ENCODE data around the gene CCT3.
"Not testable (repeated sequence)": the region's sequence is repeated elsewhere in the genome, so short reads cannot be mapped to it uniquely, and the experiment has no call there.

CCT3 gene

DNA sequence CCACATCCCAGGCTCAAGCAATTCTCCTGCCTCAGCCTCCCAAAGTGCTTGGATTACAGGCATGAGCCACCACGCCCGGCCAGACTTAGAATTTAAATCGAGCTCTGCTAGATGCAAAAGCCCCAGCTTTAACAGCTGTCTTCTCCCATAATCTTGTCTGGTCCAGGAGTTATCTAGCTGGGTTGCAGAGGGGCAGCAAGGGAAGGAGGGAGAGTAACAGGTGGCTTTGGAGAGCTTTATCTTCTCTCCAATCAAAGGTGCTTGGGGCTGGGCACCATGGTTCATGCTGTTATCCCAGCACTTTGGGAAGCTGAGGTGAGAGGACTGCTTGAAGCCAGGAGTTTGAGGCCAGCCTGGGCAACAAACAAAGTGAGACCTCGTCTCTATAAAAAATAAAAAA is 34.8 kb upstream of the CCT3 start:
- Mint-ChIP-seq H3K9me3 (no peaks in the 10 kb centered on the region), H3K4me1 (peaks cover 8% of the 10 kb centered on the region), H3K4me3 (no peak overlapping the region), H3K27ac (no peak overlapping the region), H3K27me3 (peaks cover 73% of the 10 kb centered on the region)
- no peak for ATAC-seq
- DNase-seq = no peak

GRCh38 chr1:156372265-156372586 is 34.1 kb upstream of the CCT3 start:
- ATAC-seq (no peak), DNase-seq (no peak)
- no peak overlapping the region for H3K27ac Mint-ChIP-seq
- H3K4me3 Mint-ChIP-seq = no peak overlapping the region
- H3K4me1 Mint-ChIP-seq = peaks cover 8% of the 10 kb centered on the region
- no peaks in the 10 kb centered on the region for H3K9me3 Mint-ChIP-seq
- peaks cover 73% of the 10 kb centered on the region for H3K27me3 Mint-ChIP-seq

DNA sequence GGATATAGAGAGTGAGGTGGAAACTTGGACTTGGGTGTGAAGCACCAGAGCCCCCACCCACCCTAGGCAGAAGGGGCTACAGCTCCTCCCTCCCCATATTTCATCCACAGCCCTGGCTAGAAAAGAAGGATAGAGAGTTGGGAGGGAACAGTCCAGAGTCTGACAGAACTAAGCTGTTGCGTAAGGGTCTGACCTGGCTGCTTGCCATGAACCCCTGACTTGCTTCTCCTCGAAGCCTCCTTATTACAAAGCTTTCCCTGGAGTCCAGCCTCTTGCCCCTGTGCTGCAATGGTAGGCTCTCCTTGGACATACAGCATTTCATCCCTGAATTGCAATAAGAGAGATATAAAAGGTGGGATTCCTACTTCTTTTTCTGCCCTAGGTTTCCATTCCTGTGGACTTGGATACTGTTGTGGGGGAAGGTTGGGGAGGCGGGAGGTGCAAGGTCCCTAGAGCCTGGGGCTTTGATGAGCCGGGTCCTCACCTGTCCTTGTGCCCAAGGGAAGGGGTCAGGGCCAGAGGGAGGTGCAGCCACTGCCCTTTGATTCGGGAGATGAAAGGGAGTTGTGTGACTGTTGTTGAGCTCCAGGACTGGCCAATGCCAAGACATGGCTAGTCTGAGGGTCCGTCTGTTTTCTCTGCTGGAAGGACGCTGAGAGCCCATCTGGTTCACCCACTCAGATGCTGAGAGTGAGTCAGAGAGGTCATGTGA is 33.6 kb upstream of the CCT3 start:
- H3K4me1 Mint-ChIP-seq = peaks cover 8% of the 10 kb centered on the region

DNA sequence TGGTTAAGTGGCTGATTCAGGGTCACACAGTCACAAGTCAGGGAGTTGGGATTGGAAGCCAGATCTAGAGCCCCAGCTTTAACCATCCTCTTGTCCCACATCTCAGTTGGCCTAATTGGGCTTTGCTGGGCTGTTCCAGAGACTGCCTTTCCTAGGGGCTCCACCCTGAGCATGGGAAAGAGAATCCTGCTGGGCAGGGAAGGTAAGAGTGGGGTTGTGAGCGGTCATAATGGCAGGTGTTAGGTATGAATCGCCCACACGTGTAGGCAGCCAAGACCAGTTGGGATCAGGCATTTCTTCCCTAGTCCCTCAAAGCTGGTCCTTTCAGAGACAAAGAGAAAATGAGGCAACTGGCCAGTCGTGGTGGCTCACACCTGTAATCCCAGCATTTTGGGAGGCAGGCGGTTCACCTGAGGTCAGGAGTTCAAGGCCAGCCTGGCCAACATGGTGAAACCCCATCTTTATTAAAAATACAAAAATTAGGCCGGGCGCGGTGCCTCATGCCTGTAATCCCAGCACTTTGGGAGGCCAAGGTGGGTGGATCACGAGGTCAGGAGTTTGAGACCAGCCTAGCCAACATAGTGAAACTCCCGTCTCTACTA is 31.7 kb upstream of the CCT3 start:
- not testable (repeated sequence) for ATAC-seq, DNase-seq, H3K9me3 Mint-ChIP-seq, H3K27ac Mint-ChIP-seq, H3K4me1 Mint-ChIP-seq
- peaks cover 90% of the 10 kb centered on the region for H3K27me3 Mint-ChIP-seq
- H3K4me3 Mint-ChIP-seq = peak overlapping the region in 1 of 2 donors; percentile 72

More for the DNA sequence above, 33.6 kb upstream of the CCT3 start:
- no peak overlapping the region for H3K4me3 Mint-ChIP-seq
- no peaks in the 10 kb centered on the region for H3K9me3 Mint-ChIP-seq
- peaks cover 77% of the 10 kb centered on the region for H3K27me3 Mint-ChIP-seq
- peak; percentile 42 for ATAC-seq
- no peak overlapping the region for H3K27ac Mint-ChIP-seq
- DNase-seq = no peak

GRCh38 chr1:156368889-156369684 is 31.0 kb upstream of the CCT3 start, which contains the start of gene RHBG:
Gene RHBG (plus strand): TSS chr1:156369211. CDS start chr1:156369250, 39 bp downstream.
- Mint-ChIP-seq H3K27ac (no peak within 1 kb of the TSS), H3K4me1 (peaks cover 8% of the 10 kb centered on the region), H3K27me3 (peaks cover 90% of the 10 kb centered on the region), H3K4me3 (peak within 1 kb of the TSS; percentile 63 to 72), H3K9me3 (no peaks in the 10 kb centered on the region)
- DNase-seq = no peak
- peak; percentile 50 for ATAC-seq

- H3K4me3 Mint-ChIP-seq = no peak overlapping the region
- no peaks in the 10 kb centered on the region for H3K9me3 Mint-ChIP-seq
- H3K27me3 Mint-ChIP-seq = peaks cover 82% of the 10 kb centered on the region
- DNase-seq (no peak), ATAC-seq (no peak)
- H3K4me1 Mint-ChIP-seq = peaks cover 8% of the 10 kb centered on the region
- no peak overlapping the region for H3K27ac Mint-ChIP-seq
Measured at GRCh38 chr1:156368157-156368658, 30.1 kb upstream of the CCT3 start.

DNA sequence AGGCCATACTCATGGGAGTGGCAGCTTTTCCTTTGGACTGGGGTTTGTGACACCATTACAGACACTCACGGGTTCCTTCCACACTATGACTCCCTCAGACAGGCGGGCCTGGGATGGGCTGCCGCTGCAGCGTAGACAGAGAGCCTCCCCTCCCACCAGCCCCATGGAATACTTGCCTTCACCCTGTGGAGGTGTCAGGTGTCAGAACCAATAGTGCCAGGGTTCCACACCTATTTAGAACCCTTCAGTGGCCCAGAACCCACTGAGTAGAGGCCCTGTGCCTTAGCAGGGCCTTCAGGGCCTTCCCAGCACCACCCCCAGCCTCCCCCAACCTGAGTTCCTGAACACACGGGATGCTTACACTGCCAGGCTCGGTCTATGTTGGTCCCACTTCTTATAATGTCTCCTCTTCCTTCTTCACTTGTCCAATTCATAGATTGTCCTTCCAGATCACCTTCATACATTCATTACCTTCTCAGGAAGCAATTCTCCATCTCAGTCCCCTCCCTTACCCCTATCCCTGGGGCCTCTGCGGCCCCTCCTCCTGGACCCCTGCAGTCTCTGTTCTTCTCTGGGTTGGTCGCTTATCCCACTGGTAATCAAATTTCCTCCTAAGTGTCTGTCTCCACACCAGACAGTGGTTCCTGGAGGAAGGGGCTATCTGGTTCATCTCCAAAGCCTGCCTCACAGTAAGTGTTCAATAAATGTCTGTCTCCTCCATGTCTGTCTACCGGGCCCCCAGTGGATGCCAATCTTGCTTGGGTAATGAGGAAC is 29.5 kb upstream of the CCT3 start:
- DNase-seq (no peak), ATAC-seq (no peak)
- H3K27me3 Mint-ChIP-seq = peaks cover 76% of the 10 kb centered on the region
- peak overlapping the region in 1 of 2 donors; percentile 60 for H3K27ac Mint-ChIP-seq
- peaks cover 8% of the 10 kb centered on the region for H3K4me1 Mint-ChIP-seq
- H3K9me3 Mint-ChIP-seq = no peaks in the 10 kb centered on the region
- no peak overlapping the region for H3K4me3 Mint-ChIP-seq

- no peaks in the 10 kb centered on the region for H3K9me3 Mint-ChIP-seq
- peaks cover 8% of the 10 kb centered on the region for H3K4me1 Mint-ChIP-seq
- no peak overlapping the region for H3K4me3 Mint-ChIP-seq
- ATAC-seq (no peak), DNase-seq (no peak)
- peaks cover 66% of the 10 kb centered on the region for H3K27me3 Mint-ChIP-seq
- no peak overlapping the region for H3K27ac Mint-ChIP-seq
Measured at GRCh38 chr1:156366378-156367166, 28.5 kb upstream of the CCT3 start.

DNA sequence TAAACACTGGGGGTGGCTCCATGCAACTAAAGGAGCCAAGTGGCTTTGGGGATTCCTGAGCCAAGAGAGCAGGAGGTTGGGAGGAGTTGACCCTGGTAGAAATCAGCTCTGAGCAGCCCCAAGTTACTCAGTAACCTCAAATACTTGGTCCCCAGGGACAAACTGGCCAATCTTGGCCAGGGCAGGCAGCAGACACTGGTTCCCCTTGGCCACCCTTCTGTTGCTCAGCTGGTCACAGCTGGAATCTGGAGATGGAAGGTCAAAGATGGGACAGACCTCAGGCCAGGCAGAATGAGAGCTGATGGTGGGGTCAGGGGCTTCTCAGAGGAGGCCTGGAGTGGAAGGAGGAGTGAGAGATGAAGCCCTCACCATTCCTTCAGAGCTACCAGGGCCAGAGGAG is 27.7 kb upstream of the CCT3 start:
- H3K27ac Mint-ChIP-seq = no peak overlapping the region
- H3K27me3 Mint-ChIP-seq = peaks cover 64% of the 10 kb centered on the region
- DNase-seq (no peak), ATAC-seq (no peak)
- H3K4me1 Mint-ChIP-seq = peaks cover 8% of the 10 kb centered on the region
- no peak overlapping the region for H3K4me3 Mint-ChIP-seq
- no peaks in the 10 kb centered on the region for H3K9me3 Mint-ChIP-seq

DNA sequence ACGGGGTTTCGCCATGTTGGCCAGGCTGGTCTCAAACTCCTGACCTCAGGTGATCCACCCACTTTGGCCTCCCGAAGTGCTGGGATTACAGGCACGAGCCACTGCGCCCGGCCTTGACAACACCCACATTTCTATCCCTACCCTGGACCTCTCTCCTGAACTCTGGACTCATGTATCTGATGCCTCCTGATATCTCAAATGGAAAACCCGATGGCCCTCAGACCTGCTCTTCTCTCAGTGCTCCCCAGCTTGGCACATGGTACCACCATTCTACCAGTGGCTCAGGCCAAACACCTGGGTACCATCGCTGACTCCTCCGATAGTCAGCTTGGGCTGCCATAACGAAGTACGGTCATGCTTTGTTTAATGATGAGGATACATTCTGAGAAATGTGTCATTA is 22.4 kb upstream of the CCT3 start:
- ATAC-seq (no peak), DNase-seq (no peak)
- H3K4me3 Mint-ChIP-seq = no peak overlapping the region
- H3K4me1 Mint-ChIP-seq = peaks cover 14% of the 10 kb centered on the region
- peaks cover 55% of the 10 kb centered on the region for H3K27me3 Mint-ChIP-seq
- H3K9me3 Mint-ChIP-seq = no peaks in the 10 kb centered on the region
- H3K27ac Mint-ChIP-seq = no peak overlapping the region

DNA sequence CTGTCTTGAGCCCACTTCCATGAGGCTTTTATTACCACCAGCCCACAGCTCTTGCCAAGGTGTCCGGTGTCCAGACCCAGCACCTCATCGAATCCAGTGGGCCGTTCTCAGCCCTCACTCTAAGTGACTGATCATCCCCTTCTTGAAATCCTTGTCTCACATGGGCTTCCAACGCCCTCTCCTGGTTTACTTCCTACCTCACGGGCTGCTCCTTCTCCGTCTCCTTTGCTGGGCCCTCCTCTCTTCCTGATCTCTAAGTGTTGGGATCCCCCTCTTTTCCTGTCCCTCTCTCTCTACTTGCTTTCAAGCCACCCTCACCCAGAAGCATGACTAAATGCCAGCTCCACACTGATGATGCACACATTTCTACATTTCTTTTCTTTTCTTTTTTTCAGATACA is 21.9 kb upstream of the CCT3 start:
- Mint-ChIP-seq H3K27ac (no peak overlapping the region), H3K4me3 (no peak overlapping the region), H3K9me3 (no peaks in the 10 kb centered on the region), H3K27me3 (peaks cover 51% of the 10 kb centered on the region), H3K4me1 (peaks cover 14% of the 10 kb centered on the region)
- no peak for DNase-seq
- ATAC-seq = no peak

- peaks cover 14% of the 10 kb centered on the region for H3K4me1 Mint-ChIP-seq
- H3K9me3 Mint-ChIP-seq = no peaks in the 10 kb centered on the region
- H3K27ac Mint-ChIP-seq = no peak overlapping the region
- no peak for ATAC-seq
- DNase-seq = no peak
- H3K27me3 Mint-ChIP-seq = peaks cover 44% of the 10 kb centered on the region
- H3K4me3 Mint-ChIP-seq = no peak overlapping the region
Measured at GRCh38 chr1:156359249-156359648, 21.2 kb upstream of the CCT3 start.

- peaks cover 14% of the 10 kb centered on the region for H3K4me1 Mint-ChIP-seq
- no peaks in the 10 kb centered on the region for H3K9me3 Mint-ChIP-seq
- no peak overlapping the region for H3K27ac Mint-ChIP-seq
- peaks cover 41% of the 10 kb centered on the region for H3K27me3 Mint-ChIP-seq
- ATAC-seq = no peak
- no peak for DNase-seq
- H3K4me3 Mint-ChIP-seq = no peak overlapping the region
Measured at GRCh38 chr1:156358641-156359040, 20.5 kb upstream of the CCT3 start.

GRCh38 chr1:156357977-156358376 is 19.9 kb upstream of the CCT3 start:
- no peaks in the 10 kb centered on the region for H3K9me3 Mint-ChIP-seq
- no peak overlapping the region for H3K27ac Mint-ChIP-seq
- H3K4me1 Mint-ChIP-seq = peaks cover 14% of the 10 kb centered on the region
- H3K4me3 Mint-ChIP-seq = no peak overlapping the region
- ATAC-seq = no peak
- peaks cover 41% of the 10 kb centered on the region for H3K27me3 Mint-ChIP-seq
- DNase-seq = no peak
